Gastrocnemius medialis (tissue), 4 donors: ENCODE results near the gene UMODL1.

Experiments
- CTCF ChIP-seq, 5 experiments: fragments of 450-650 bp in 3 of 5; fragments of 200-600 bp in 2 of 5; sonication (generic) in 2 of 5; IDR thresholded peaks in 4 of 5; conservative IDR thresholded peaks in 1 of 5; 1 replicate in 4 of 5; 2 replicates in 1 of 5; pipeline ENCODE4 v1.5.1; 2016 to 2019; ENCODE audit warnings: antibody characterized with exemption in 5 of 5, mild to moderate bottlenecking in 3 of 5, moderate library complexity in 3 of 5
- POLR2A ChIP-seq, 2 donors: fragments of 450-650 bp; IDR thresholded peaks; one replicate each; pipeline ENCODE4 v1.6.1; 2017; ENCODE audit warnings: antibody characterized with exemption in 2 of 2, mild to moderate bottlenecking in 2 of 2, moderate library complexity in 2 of 2

- TF ChIP-seq POLR2A (IDR thresholded peaks at IDR 0.05) (no peak), CTCF (IDR thresholded peaks at IDR 0.05 in 4 of 5, conservative IDR thresholded peaks at IDR 0.05 in 1 of 5) (no peak)
These were observed 39.8 kb downstream of the UMODL1 start for GRCh38 chr21:42110691-42111469.
